ENCODE data around the gene PSAP. TPM values are rescaled to one million over a fixed set of nuclear protein-coding genes. Genes with fewer than 3 reads are reported as not detected.

PSAP gene
- total and polyA plus RNA-seq, 7 experiments from 2014 or later = 153 to 1,163 (median 281) TPM

DNA sequence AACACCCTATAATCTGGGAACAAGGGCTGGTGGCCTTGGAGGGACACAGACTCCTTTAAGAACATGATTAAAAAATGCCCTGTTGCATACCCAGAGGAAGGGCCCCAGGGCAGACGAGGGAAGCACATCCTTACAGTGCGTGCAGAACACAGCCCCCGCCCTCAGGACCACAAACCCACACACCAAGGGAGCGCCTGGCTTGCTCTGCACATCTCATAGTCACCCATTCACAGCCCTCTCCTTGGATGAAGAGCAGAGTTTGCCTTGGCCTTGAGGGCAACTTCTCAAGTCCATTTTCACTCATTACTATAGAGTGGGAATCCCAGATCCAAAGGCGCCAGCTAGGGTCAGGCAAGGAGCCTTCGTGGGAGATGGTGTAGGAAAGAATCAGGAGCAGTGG is 71.4 kb downstream of the PSAP start:
- Mint-ChIP-seq H3K4me3 (no peak overlapping the region), H3K27me3 (peaks cover 0 to 3% (median 0%) of the 10 kb centered on the region in 5 donors), H3K27ac (peak overlapping the region in 1 of 9 donors; percentile 19), H3K4me1 (peaks cover 20 to 40% (median 32%) of the 10 kb centered on the region in 7 donors), H3K36me3 (peaks cover 0 to 4% (median 0%) of the 10 kb centered on the region in 5 donors), H3K9me3 (peaks cover 0 to 2% (median 0%) of the 10 kb centered on the region in 11 donors)
- H3K27me3 ChIP-seq (ENCODE audit: control insufficient read depth in 2 of 2, insufficient read depth in 2 of 2, low read length in 2 of 2) = no peaks in the 10 kb centered on the region
- peaks cover 14 to 23% of the 10 kb centered on the region in 2 donors for H3K4me1 ChIP-seq (ENCODE audit: control insufficient read depth in 2 of 2, insufficient read depth in 2 of 2, low read length in 2 of 2)
- intact Hi-C loops (cut with micrococcal nuclease) = no loop called here
- H3K27ac ChIP-seq (ENCODE audit: low read depth, low read length) = no peak overlapping the region
- CTCF ChIA-PET = no interaction called here
- POLR2A ChIA-PET = no interaction called here
- ATAC-seq (no peak), DNase-seq (no peak)
- no peaks in the 10 kb centered on the region for H3K36me3 ChIP-seq (ENCODE audit: control insufficient read depth in 2 of 3, insufficient read depth in 3 of 3, low read length in 3 of 3)
- no peaks in the 10 kb centered on the region for H3K9me3 ChIP-seq (ENCODE audit: control insufficient read depth in 2 of 3, low read length in 3 of 3)
- no peak overlapping the region for H3K4me3 ChIP-seq (ENCODE audit: low read length)

DNA sequence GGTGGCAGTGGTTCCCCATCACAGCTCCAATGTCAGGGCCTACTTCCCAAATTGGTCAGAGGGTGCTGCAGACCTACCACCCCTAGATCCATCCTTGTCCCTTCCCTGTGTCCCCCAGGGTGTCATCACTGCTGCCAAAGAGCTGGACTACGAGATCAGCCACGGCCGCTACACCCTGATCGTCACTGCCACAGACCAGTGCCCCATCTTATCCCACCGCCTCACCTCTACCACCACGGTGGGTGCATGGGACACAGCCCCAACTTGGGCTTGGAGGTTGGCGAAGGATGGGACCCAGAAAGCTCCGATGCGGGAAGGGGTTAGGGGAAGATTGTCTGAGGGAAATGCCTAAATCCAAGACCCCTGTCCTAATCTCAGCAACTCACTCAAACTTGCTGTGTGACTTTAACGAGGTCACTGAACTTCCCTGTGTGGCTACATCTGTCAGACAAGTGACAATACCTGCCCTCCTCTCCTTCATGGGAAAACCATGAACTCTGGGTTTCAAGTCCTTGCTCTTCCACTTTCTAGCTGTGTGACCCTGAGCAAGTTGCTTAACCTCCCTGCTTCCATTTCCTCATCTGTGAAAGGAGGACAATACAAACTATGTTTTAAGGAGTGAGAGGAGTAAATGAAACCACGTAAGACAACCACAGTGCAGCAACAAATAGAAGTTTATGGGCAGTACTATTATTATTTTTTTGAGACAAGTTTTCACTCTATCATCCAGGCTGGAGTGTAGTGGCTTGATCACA is 72.8 kb downstream of the PSAP start:
- ChIA-PET CTCF (no interaction called here), POLR2A (interaction anchor here (1.4 to 25.7 kb wide), 2 partner anchors 11 to 31 kb away, joined by 4 to 863 read pairs; no protein-coding TSS in a partner anchor)
- intact Hi-C loops (cut with micrococcal nuclease) = no loop called here
- Mint-ChIP-seq H3K4me1 (peaks cover 32 to 50% (median 42%) of the 10 kb centered on the region in 7 donors), H3K4me3 (no peak overlapping the region), H3K9me3 (peaks cover 0 to 5% (median 0%) of the 10 kb centered on the region in 11 donors), H3K27ac (no peak overlapping the region), H3K27me3 (no peaks in the 10 kb centered on the region), H3K36me3 (peaks cover 0 to 4% (median 2%) of the 10 kb centered on the region in 5 donors)
- H3K9me3 ChIP-seq (ENCODE audit: control insufficient read depth in 2 of 3, low read length in 3 of 3) = no peaks in the 10 kb centered on the region
- no peak overlapping the region for H3K27ac ChIP-seq (ENCODE audit: low read depth, low read length)
- peaks cover 25 to 31% of the 10 kb centered on the region in 2 donors for H3K4me1 ChIP-seq (ENCODE audit: control insufficient read depth in 2 of 2, insufficient read depth in 2 of 2, low read length in 2 of 2)
- DNase-seq (no peak), ATAC-seq (no peak)
- no peaks in the 10 kb centered on the region for H3K27me3 ChIP-seq (ENCODE audit: control insufficient read depth in 2 of 2, insufficient read depth in 2 of 2, low read length in 2 of 2)
- H3K36me3 ChIP-seq (ENCODE audit: control insufficient read depth in 2 of 3, insufficient read depth in 3 of 3, low read length in 3 of 3) = peaks cover 0 to under 1% (median 0%) of the 10 kb centered on the region in 3 experiments
- no peak overlapping the region for H3K4me3 ChIP-seq (ENCODE audit: low read length)

DNA sequence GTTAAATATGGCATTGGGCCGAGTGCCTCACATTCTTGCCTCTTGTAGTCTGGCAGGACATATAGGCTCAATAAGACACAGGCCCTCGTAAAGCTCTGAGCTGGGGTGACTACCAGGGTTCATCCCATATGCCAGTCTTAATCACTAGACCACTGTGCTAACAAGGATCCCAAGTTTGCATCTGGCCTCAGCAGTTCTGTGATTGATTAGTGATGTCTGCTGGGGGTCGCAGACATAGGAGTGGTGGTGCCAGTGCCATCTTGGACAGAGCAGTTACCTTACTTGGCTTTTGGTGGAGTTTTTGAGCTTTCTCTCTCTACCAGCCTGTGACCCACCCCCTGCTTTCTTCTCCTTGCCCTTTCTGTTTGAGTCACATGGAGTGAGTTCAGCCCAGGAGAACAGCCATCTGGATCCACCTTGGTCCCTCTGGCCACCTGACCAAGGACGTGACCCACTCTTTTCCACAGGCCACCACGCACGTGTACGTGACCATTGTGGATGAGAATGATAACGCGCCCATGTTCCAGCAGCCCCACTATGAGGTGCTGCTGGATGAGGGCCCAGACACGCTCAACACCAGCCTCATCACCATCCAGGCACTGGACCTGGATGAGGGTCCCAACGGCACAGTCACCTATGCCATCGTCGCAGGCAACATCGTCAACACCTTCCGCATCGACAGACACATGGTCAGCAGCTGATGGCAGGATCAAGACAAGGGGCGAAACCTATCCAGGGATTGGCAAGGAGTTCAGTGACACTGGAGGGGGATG is 73.7 kb downstream of the PSAP start:
- intact Hi-C loops (cut with micrococcal nuclease) = no loop called here
- Mint-ChIP-seq H3K4me1 (peaks cover 32 to 44% (median 36%) of the 10 kb centered on the region in 7 donors), H3K36me3 (peaks cover 0 to 4% (median 2%) of the 10 kb centered on the region in 5 donors), H3K27ac (peak overlapping the region in 4 of 9 donors; percentile 14 to 71 (median 33)), H3K9me3 (peaks cover 0 to 5% (median 0%) of the 10 kb centered on the region in 11 donors), H3K27me3 (no peaks in the 10 kb centered on the region), H3K4me3 (peak overlapping the region in 1 of 10 donors; percentile 29)
- Histone ChIP-seq H3K4me3 (ENCODE audit: low read length) (no peak overlapping the region), H3K36me3 (ENCODE audit: control insufficient read depth in 2 of 3, insufficient read depth in 3 of 3, low read length in 3 of 3) (peaks cover 0 to 9% (median 0%) of the 10 kb centered on the region in 3 experiments), H3K9me3 (ENCODE audit: control insufficient read depth in 2 of 3, low read length in 3 of 3) (no peaks in the 10 kb centered on the region), H3K27ac (ENCODE audit: low read depth, low read length) (no peak overlapping the region), H3K4me1 (ENCODE audit: control insufficient read depth in 2 of 2, insufficient read depth in 2 of 2, low read length in 2 of 2) (peaks cover 25 to 31% of the 10 kb centered on the region in 2 donors), H3K27me3 (ENCODE audit: control insufficient read depth in 2 of 2, insufficient read depth in 2 of 2, low read length in 2 of 2) (no peaks in the 10 kb centered on the region)
- ATAC-seq (no peak), DNase-seq (no peak)
- CTCF ChIA-PET = no interaction called here
- POLR2A ChIA-PET = interaction anchor here (0.6 to 25.7 kb wide), 6 partner anchors 10 to 71 kb away, joined by 3 to 863 read pairs (median 4); no protein-coding TSS in a partner anchor

DNA sequence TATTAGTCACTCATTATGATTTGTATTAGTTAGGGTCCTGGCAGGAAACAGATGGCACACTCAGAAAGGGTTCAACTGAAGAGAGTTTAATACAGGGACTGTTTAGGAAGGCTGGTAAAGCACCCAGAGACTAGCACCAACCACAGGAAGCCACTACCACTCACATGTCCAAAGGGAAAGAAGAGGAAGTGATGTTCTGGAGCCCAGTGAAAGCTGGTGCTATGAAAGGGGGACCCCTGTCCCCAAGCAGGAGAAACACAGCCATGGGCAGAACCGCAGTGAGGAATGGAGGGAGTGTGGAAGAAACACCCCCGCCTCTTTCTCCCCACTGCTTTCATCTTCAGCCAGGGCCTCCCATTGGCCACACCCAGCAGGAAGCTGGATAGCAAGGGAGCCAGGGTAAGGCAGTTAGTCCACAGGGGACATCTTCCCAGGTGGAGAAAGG is 74.5 kb downstream of the PSAP start:
- peaks cover 32 to 52% (median 40%) of the 10 kb centered on the region in 7 donors for H3K4me1 Mint-ChIP-seq
- H3K36me3 ChIP-seq (ENCODE audit: control insufficient read depth in 2 of 3, insufficient read depth in 3 of 3, low read length in 3 of 3) = peaks cover 0 to 18% (median 0%) of the 10 kb centered on the region in 3 experiments

DNA sequence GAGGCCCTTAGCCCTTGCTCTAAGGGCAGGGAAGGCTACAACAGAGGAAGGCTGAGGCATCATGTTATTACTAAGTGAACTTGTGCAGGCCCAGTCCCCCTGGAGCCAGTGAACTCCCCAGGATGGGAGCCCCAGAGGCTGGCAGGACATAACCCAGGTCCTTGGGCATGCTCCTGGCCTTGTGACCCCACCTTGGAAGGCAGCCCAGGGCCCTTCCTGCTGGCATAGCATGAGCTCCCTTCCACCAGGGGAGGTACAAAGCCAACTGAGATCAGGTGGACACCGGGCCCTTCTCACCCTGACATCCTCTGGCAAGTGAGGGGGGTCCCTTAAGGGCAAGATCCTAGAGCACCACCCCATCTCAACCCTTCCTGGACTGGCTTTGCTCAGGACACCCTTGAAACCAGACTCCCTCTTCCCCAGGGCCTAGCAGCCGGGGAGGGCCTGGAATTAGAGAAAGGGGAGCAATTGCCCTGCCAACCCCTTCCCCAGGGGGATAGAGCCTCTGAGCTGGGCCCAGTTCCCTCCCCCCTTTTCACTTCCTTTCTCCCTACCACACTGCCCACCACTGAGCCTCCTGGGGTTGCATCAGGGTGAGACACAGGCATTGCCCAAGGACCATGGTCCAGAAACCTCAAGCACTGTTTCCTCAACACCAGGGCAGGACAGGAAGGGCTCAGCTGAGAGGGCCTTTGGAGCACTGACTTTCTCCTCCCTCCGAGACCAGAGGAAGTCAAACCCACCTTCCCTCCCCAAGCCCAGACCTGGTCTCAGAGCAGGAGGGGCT is 75.9 kb downstream of the PSAP start:
- Histone ChIP-seq H3K27me3 (ENCODE audit: control insufficient read depth in 2 of 2, insufficient read depth in 2 of 2, low read length in 2 of 2) (no peaks in the 10 kb centered on the region), H3K9me3 (ENCODE audit: control insufficient read depth in 2 of 3, low read length in 3 of 3) (no peaks in the 10 kb centered on the region), H3K27ac (ENCODE audit: low read depth, low read length) (peak overlapping the region; percentile 93), H3K4me1 (ENCODE audit: control insufficient read depth in 2 of 2, insufficient read depth in 2 of 2, low read length in 2 of 2) (peaks cover 44 to 45% of the 10 kb centered on the region in 2 donors), H3K4me3 (ENCODE audit: low read length) (no peak overlapping the region), H3K36me3 (ENCODE audit: control insufficient read depth in 2 of 3, insufficient read depth in 3 of 3, low read length in 3 of 3) (peaks cover 0 to 32% (median 4%) of the 10 kb centered on the region in 3 experiments)
- peaks cover 0 to 19% (median 5%) of the 10 kb centered on the region in 5 donors for H3K36me3 Mint-ChIP-seq
- ATAC-seq (peak; percentile 23), DNase-seq (no peak)
- peaks cover 0 to 5% (median 0%) of the 10 kb centered on the region in 11 donors for H3K9me3 Mint-ChIP-seq
- H3K27me3 Mint-ChIP-seq = no peaks in the 10 kb centered on the region
- peak overlapping the region in 6 of 9 donors; percentile 89 to 97 (median 96) for H3K27ac Mint-ChIP-seq
- peak overlapping the region in 9 of 10 donors; percentile 86 to 98 (median 93) for H3K4me3 Mint-ChIP-seq
- peaks cover 43 to 63% (median 53%) of the 10 kb centered on the region in 7 donors for H3K4me1 Mint-ChIP-seq
- ChIA-PET CTCF (interaction anchor here (0.9 to 5.4 kb wide), 10 partner anchors 18 to 460 kb away, joined by 3 to 48 read pairs (median 14); no protein-coding TSS in a partner anchor), POLR2A (interaction anchor here (0.8 to 25.7 kb wide), 9 partner anchors 11 to 80 kb away, joined by 3 to 863 read pairs (median 15); partner anchors contain the start of gene PSAP)
- intact Hi-C loops (cut with micrococcal nuclease) = no loop called here

More for the DNA sequence above, 74.5 kb downstream of the PSAP start:
- Histone ChIP-seq H3K4me1 (ENCODE audit: control insufficient read depth in 2 of 2, insufficient read depth in 2 of 2, low read length in 2 of 2) (peaks cover 31% of the 10 kb centered on the region in 2 donors), H3K4me3 (ENCODE audit: low read length) (no peak overlapping the region), H3K27me3 (ENCODE audit: control insufficient read depth in 2 of 2, insufficient read depth in 2 of 2, low read length in 2 of 2) (no peaks in the 10 kb centered on the region), H3K27ac (ENCODE audit: low read depth, low read length) (no peak overlapping the region), H3K9me3 (ENCODE audit: control insufficient read depth in 2 of 3, low read length in 3 of 3) (no peaks in the 10 kb centered on the region)
- peak overlapping the region in 4 of 10 donors; percentile 29 to 98 (median 43) for H3K4me3 Mint-ChIP-seq
- DNase-seq (no peak), ATAC-seq (no peak)
- CTCF ChIA-PET = interaction anchor here (0.6 to 5.4 kb wide), 3 partner anchors 14 to 69 kb away, joined by 3 to 48 read pairs (median 4); no protein-coding TSS in a partner anchor
- peaks cover 0 to 11% (median 3%) of the 10 kb centered on the region in 5 donors for H3K36me3 Mint-ChIP-seq
- H3K27ac Mint-ChIP-seq = peak overlapping the region in 3 of 9 donors; percentile 54 to 89 (median 70)
- intact Hi-C loops (cut with micrococcal nuclease) = no loop called here
- peaks cover 0 to 5% (median 0%) of the 10 kb centered on the region in 11 donors for H3K9me3 Mint-ChIP-seq
- POLR2A ChIA-PET = interaction anchor here (0.6 to 25.7 kb wide), 7 partner anchors 10 to 79 kb away, joined by 3 to 863 read pairs (median 3); partner anchors contain the start of gene PSAP
- no peaks in the 10 kb centered on the region for H3K27me3 Mint-ChIP-seq

Measured in naive thymus-derived CD4-positive, alpha-beta T cell (primary cell).